Measurements from ENCODE around the gene MCTP1. TPM values are rescaled to one million over a fixed set of nuclear protein-coding genes. Genes with fewer than 3 reads are reported as not detected.
"Not testable (repeated sequence)": the region's sequence is repeated elsewhere in the genome, so short reads cannot be mapped to it uniquely, and the experiment has no call there.

Gene MCTP1
- total RNA-seq, 2 experiments from 2014 or later: not detected

- Histone ChIP-seq H3K36me3 (ENCODE audit: insufficient read depth, low read length) (no peaks in the 10 kb centered on the region), H3K27ac (ENCODE audit: low read depth, low read length, poor library complexity, severe bottlenecking) (no peak overlapping the region), H3K79me2 (ENCODE audit: insufficient read depth, low read depth, low read length) (no peaks in the 10 kb centered on the region), H4K20me1 (ENCODE audit: insufficient read depth, low read length) (no peaks in the 10 kb centered on the region), H2AFZ (ENCODE audit: low read length) (no peak overlapping the region), H3K4me2 (ENCODE audit: low read length) (no peak overlapping the region), H3K9me3 (ENCODE audit: low read length) (no peaks in the 10 kb centered on the region), H3K9me2 (ENCODE audit: insufficient read depth, low read length) (no peaks in the 10 kb centered on the region), H3K4me1 (ENCODE audit: insufficient read depth, low read length, poor library complexity, severe bottlenecking) (no peaks in the 10 kb centered on the region), H3K4me3 (ENCODE audit: low read depth, low read length, poor library complexity, severe bottlenecking) (no peak overlapping the region)
- DNase-seq (ENCODE audit: low spot score): peak; percentile 37
- TF ChIP-seq EZH2phosphoT487 (IDR thresholded peaks at IDR 0.05; ENCODE audit: borderline replicate concordance, low read depth, low read length) (no peak), CTCF (conservative IDR thresholded peaks at IDR 0.05; ENCODE audit: low read length) (peak; percentile 77)
- ChIA-PET POLR2A (interaction anchor here (1.0 kb wide), 1 partner anchor 16 kb away, joined by 5 read pairs; no protein-coding TSS in a partner anchor), CTCF (ENCODE audit: unreplicated experiment) (no interaction called here)
- no TSS peak for BruUV-seq (replicated peaks)
- intact Hi-C loops (cut with micrococcal nuclease; ENCODE audit: unreplicated experiment): no loop called here
These were observed 454.4 kb downstream of the MCTP1 start for GRCh38 chr5:94830520-94830919.

- H3K27ac ChIP-seq (ENCODE audit: low read depth, low read length, poor library complexity, severe bottlenecking); H3K4me1 ChIP-seq (ENCODE audit: insufficient read depth, low read length, poor library complexity, severe bottlenecking); H3K9me3 ChIP-seq (ENCODE audit: low read length); H3K36me3 ChIP-seq (ENCODE audit: insufficient read depth, low read length); CTCF ChIA-PET (ENCODE audit: unreplicated experiment); intact Hi-C loops (cut with micrococcal nuclease; ENCODE audit: unreplicated experiment); H3K4me2 ChIP-seq (ENCODE audit: low read length); BruUV-seq (replicated peaks); H2AFZ ChIP-seq (ENCODE audit: low read length); H3K4me3 ChIP-seq (ENCODE audit: low read depth, low read length, poor library complexity, severe bottlenecking); H3K79me2 ChIP-seq (ENCODE audit: insufficient read depth, low read depth, low read length); H3K9me2 ChIP-seq (ENCODE audit: insufficient read depth, low read length); POLR2A ChIA-PET; H4K20me1 ChIP-seq (ENCODE audit: insufficient read depth, low read length); DNase-seq (ENCODE audit: low spot score): not testable (repeated sequence)
These were observed 456.7 kb downstream of the MCTP1 start for GRCh38 chr5:94828222-94828621.

DNA sequence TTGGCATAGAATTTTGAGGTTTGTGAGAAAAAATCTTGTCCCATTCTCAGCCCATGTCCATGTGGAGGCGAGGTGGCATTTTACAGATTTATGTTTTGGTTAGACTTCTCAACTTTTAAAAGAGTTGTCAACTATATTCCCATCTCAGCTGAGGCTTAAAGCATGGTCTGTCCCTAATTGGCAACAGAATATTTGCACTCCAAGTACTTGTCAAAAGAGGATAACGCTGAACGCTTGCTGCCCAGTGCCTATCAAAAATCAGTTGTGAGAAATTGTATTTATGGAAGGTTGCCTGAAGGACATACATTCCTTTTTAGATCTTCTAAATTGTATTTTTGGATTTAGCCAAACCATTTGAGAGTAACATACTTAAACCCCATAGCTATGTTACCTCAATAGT, 464.4 kb downstream of the MCTP1 start:
- Histone ChIP-seq H3K9me2 (ENCODE audit: insufficient read depth, low read length) (no peaks in the 10 kb centered on the region), H3K4me2 (ENCODE audit: low read length) (no peak overlapping the region), H3K79me2 (ENCODE audit: insufficient read depth, low read depth, low read length) (no peaks in the 10 kb centered on the region), H3K4me1 (ENCODE audit: insufficient read depth, low read length, poor library complexity, severe bottlenecking) (no peaks in the 10 kb centered on the region), H3K9me3 (ENCODE audit: low read length) (no peaks in the 10 kb centered on the region), H3K4me3 (ENCODE audit: low read depth, low read length, poor library complexity, severe bottlenecking) (no peak overlapping the region), H3K27ac (ENCODE audit: low read depth, low read length, poor library complexity, severe bottlenecking) (no peak overlapping the region), H4K20me1 (ENCODE audit: insufficient read depth, low read length) (no peaks in the 10 kb centered on the region), H3K36me3 (ENCODE audit: insufficient read depth, low read length) (no peaks in the 10 kb centered on the region), H2AFZ (ENCODE audit: low read length) (no peak overlapping the region)
- BruUV-seq (replicated peaks): no TSS peak
- no peak for TF ChIP-seq EZH2phosphoT487 (IDR thresholded peaks at IDR 0.05; ENCODE audit: borderline replicate concordance, low read depth, low read length)
- TF ChIP-seq CTCF (conservative IDR thresholded peaks at IDR 0.05; ENCODE audit: low read length): no peak
- DNase-seq (ENCODE audit: low spot score): no peak
- ChIA-PET POLR2A (interaction anchor here (0.7 to 1.0 kb wide), 2 partner anchors 11 to 241 kb away, joined by 3 to 4 read pairs; no protein-coding TSS in a partner anchor), CTCF (ENCODE audit: unreplicated experiment) (no interaction called here)
- intact Hi-C loops (cut with micrococcal nuclease; ENCODE audit: unreplicated experiment): no loop called here
